ENCODE data around the gene RIMS1.
"Not testable (repeated sequence)": the region's sequence is repeated elsewhere in the genome, so short reads cannot be mapped to it uniquely, and the experiment has no call there.

Gene RIMS1

GRCh38 chr6:71994705-71995271 lies 108.4 kb downstream of the RIMS1 start:
- DNase-seq = no peak

GRCh38 chr6:71997341-71997740 lies 111.0 kb downstream of the RIMS1 start:
- no peak for DNase-seq

DNA sequence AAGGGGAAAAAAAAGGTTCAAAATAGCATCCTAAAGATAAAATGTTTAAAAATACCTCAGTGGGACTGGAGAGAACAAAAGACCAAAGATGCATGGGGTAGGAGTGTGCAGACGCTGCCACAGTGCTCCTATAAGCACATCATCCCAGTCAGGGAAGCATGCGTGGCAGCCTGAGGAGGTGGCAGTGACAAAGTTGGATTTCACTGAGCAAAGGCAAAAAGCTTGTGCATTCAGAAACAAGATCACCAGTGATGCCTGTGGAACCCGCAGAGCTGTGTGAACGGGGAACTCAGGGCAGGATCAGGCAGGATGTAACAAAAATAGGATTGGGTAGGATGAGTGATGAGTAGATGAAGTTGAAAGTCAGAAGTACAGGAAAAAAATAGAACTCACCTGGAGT lies 116.1 kb downstream of the RIMS1 start:
- DNase-seq = no peak

- DNase-seq = not testable (repeated sequence)
These were observed 120.2 kb downstream of the RIMS1 start for GRCh38 chr6:72006591-72006990.

DNA sequence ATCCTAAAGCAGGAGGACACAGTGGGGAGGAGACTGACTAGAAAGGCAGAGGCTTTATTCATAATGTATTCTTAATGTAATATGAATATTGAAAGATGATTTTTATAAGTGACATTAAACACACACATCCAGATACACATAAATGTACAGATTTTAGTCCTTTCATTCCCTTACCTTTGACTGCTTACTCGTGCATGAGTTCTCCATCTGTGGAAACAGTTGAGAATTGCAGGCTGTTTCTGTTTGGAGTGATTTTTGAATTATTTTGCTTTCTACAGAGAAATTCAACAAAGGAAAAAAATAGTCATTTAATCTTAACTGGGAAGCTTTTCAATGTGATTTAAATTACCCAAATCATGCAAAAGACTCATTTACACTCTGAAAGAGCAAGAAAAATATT lies 136.5 kb downstream of the RIMS1 start:
- no peak for DNase-seq

- no peak for DNase-seq
These were observed 145.1 kb downstream of the RIMS1 start for GRCh38 chr6:72031471-72031870.

DNA sequence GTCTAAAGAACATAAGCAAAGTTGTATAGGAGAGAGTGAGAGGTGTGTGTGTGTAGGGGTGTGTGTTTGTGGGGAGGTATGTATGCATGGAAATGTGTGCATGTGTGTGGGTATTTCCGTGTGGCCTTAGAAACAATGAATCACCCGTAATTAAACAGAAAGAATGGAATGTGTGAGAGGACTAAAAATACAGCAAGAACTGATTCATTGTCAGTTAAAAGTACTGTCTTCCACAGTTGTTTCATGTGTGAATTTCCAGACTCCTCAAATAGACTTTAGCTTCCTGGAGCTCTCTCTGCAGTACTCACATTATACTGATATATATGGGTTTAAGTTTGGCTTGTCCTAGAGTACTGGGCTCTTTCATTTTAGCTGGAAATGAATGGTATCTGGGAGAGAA lies 145.7 kb downstream of the RIMS1 start:
- no peak for DNase-seq

- DNase-seq = no peak
These were observed 149.1 kb downstream of the RIMS1 start for GRCh38 chr6:72035486-72035885.

DNA sequence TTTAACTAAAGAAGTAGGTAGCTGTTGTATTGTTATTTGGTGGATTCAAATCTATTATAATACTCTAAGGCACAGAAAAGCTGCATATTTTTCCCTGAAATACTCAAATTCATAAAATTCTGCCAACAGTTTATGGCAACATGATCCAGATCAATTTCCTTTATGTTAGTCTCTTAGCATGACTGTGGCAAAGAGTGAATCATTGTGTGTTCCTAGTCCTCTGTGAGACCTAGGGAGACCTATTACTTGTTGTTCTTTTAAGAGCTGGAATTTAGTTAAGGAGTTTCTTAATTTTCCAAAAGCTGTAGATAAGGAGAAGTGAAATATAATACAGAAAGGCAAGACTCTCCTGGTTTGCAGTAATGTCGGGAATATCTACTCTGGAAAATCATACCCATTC lies 149.6 kb downstream of the RIMS1 start:
- no peak for DNase-seq

DNA sequence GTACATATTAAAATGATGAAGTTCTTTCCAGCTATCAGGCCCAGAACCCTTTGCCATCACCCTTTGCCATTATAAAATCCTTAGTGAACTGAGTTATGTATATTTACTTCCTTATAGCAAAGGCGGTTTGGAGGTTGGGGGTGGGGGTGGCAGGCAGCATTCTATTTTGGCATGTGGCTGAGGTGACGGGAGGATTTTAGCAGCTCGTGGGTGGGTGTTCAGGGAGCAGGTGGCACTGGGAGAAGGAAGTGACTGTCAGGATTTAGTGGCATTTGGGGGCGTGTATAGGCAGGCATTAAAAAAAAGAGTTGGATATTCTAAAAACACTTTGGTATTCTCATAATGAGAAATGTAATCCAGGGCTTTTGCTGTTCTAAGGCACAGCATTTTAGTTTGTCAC lies 150.7 kb downstream of the RIMS1 start:
- DNase-seq = no peak

- DNase-seq = no peak
These were observed 153.8 kb downstream of the RIMS1 start for GRCh38 chr6:72040111-72040510.

DNA sequence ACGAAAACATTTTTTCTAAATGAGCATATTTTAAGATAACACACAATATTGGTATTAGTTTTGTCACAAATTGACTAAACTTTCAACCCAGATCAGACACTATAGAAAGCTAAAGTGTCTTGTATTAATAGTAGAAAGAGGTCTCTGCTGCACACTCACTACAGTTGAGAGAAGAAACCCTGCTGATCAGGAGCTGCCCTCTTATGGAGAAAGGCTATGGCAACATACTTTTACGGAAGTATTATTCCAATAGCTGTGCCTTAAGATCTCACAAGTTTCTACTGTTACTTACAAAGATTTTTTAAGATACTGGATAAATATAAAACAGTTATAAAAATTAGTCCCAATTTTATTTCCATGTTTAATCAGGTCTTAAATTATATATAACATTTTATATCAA lies 155.7 kb downstream of the RIMS1 start:
- no peak for DNase-seq

- DNase-seq = no peak
These were observed 161.7 kb downstream of the RIMS1 start for GRCh38 chr6:72048080-72048479.

- DNase-seq = no peak
These were observed 163.0 kb downstream of the RIMS1 start for GRCh38 chr6:72049376-72049775.

GRCh38 chr6:72061286-72061685 lies 174.9 kb downstream of the RIMS1 start:
- DNase-seq = no peak

- no peak for DNase-seq
These were observed 178.1 kb downstream of the RIMS1 start for GRCh38 chr6:72064399-72064975.

GRCh38 chr6:72078096-72078495 lies 191.7 kb downstream of the RIMS1 start:
- DNase-seq = no peak

DNA sequence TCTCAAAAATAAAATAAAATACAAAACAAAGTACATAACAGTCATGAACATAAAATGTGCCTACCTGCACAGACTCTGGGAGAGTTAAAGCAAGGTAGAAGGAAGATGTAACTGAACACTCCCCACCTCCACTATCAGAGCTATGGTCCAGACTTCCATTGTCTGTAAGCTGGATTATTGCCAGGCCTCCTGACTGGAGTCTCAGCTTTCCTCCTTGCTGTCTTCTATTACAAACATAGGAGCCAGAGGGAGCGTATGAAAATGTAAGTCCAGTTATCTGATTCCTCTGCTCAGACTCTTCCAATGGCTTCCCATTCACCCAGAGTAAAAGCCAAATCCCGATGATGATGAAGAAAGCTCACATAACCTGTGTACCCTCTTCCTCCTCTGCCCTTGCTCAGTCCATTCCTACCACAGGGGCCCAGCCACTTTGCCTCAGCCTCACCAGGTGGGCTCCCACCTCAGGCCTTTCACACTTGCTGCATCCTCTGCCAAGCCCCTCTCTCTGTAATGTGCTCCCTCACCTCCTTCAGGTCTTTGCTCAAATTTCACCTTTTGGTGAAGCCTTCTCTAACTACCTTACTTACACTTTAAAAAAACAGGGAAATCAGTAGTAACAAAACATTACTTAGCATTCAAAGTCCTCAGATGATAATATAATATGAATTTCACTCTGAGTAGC lies 194.1 kb downstream of the RIMS1 start:
- DNase-seq = no peak

GRCh38 chr6:72081871-72082270 lies 195.5 kb downstream of the RIMS1 start:
- no peak for DNase-seq

DNA sequence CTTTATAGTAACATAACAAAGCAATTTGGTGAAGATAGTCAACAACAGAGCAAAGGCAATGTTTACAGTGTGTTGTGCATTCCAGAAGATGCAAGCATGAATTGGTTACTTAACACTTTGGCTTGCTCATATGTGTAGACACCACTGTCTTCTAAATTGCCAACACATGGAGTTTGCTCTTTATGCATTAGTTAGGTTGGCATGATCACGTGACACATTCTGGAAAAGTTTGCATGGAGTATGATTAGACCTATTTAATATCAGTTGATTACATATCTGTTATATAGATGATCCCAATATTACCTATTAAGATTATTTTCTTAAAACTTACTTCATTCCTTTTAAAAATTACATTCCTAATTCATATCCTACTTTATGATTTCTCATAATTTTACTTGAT lies 197.6 kb downstream of the RIMS1 start:
- no peak for DNase-seq

GRCh38 chr6:72084992-72085569 lies 198.7 kb downstream of the RIMS1 start:
- no peak for DNase-seq

DNA sequence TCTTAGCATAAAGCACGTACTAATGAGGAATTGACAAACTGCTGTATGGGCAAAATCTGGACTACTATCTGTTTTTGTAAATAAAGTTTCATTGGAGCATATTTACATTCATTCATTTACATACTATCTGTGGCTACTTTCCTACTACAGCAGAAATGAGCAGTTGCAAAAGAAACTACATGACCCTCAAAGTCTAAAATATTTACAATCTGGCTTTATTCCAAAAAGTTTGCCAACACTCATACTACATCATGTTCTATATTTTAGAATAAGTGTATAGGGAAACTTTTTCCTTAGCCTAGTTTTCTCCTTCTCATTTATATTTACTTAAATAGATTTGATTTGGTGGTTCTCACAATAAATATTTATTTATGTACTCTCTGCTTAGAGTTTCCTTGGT lies 208.2 kb downstream of the RIMS1 start:
- DNase-seq = no peak

DNA sequence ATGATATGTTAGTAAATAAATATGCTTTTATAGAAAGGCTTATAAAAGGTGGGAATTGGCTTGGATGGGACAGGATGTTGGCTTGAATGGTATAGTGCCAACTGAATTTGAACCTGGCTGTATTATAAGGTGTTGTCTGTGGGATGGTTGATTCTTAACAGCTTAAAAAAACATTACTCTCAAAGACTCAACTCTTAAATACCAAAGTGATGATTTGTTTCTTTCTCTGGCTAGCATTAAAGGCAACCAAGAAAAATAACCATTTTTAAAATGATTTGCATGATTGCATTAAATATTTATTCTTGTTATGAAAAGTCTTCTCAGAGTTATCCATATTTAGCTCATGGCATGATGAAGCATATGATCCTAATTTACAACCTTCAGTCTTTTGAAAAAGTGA lies 216.2 kb downstream of the RIMS1 start:
- DNase-seq = no peak

DNA sequence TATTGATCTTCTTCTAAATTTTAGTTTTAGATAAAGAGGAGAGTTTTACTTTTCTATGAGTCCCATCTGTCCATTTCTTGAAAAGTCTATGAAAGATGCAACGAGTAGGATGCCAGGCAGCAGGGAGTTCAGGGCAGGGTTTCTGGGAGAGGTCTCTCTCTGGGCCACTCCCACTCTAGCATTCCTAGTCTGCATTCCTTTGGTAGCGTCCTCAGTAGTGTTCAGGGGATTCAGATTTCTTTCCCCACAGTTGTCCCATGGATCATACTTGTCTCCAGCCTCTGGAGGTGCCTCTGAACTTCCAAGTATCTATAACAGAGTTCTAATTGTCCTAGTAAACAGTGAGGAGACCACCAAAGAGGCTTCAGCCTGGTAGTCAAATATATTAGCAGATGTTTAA lies 225.3 kb downstream of the RIMS1 start:
- DNase-seq = no peak

Data from SHP77 treated with DMSO at 0.1 percent for 48 hours (cell line).